HG02884 (cell line): ENCODE results near the gene ARMC6.

Source experiments
- ATAC-seq: cut with Tn5 transposase; IDR thresholded peaks from one replicate; pipeline ENCODE4 v1.9.1; 2021; ENCODE audit warnings: mild to moderate bottlenecking, moderate library complexity; ENCODE audit not compliant: unreplicated experiment

Gene ARMC6

GRCh38 chr19:19033426-19034203 is at the start of gene ARMC6, which contains the start of gene SUGP2:
Gene ARMC6 (plus strand): TSS chr19:19033603. CDS start chr19:19034210, 607 bp downstream.
Gene SUGP2 (minus strand): TSS chr19:19033517. CDS start chr19:19031071, 2,446 bp downstream.
- peak; percentile 57 for ATAC-seq

GRCh38 chr19:18984251-18984650 is 49.2 kb upstream of the ARMC6 start:
- ATAC-seq, result no peak

GRCh38 chr19:18985257-18985656 is 48.1 kb upstream of the ARMC6 start:
- no peak for ATAC-seq

- ATAC-seq, result no peak
Measured at GRCh38 chr19:18987456-18987855, 45.9 kb upstream of the ARMC6 start.

- no peak for ATAC-seq
Measured at GRCh38 chr19:18989316-18989715, 44.1 kb upstream of the ARMC6 start.

- ATAC-seq, result no peak
Measured at GRCh38 chr19:18990128-18990708, 43.2 kb upstream of the ARMC6 start.

GRCh38 chr19:18991006-18991405 is 42.4 kb upstream of the ARMC6 start:
- ATAC-seq, result no peak

- ATAC-seq, result no peak
Measured at GRCh38 chr19:18991468-18991867, 41.9 kb upstream of the ARMC6 start.

GRCh38 chr19:18992696-18993095 is 40.7 kb upstream of the ARMC6 start:
- no peak for ATAC-seq

GRCh38 chr19:18993115-18993514 is 40.3 kb upstream of the ARMC6 start:
- ATAC-seq, result no peak

- ATAC-seq, result no peak
Measured at GRCh38 chr19:18995804-18996241, 37.6 kb upstream of the ARMC6 start.

GRCh38 chr19:18996351-18996750 is 37.1 kb upstream of the ARMC6 start:
- ATAC-seq, result no peak

- no peak for ATAC-seq
Measured at GRCh38 chr19:18996796-18997394, 36.5 kb upstream of the ARMC6 start.

GRCh38 chr19:18998276-18998675 is 35.1 kb upstream of the ARMC6 start:
- ATAC-seq, result no peak

- no peak for ATAC-seq
Measured at GRCh38 chr19:18999016-18999758, 34.2 kb upstream of the ARMC6 start.

GRCh38 chr19:18999896-19000620 is 33.3 kb upstream of the ARMC6 start:
- no peak for ATAC-seq

- no peak for ATAC-seq
Measured at GRCh38 chr19:19004144-19004543, 29.3 kb upstream of the ARMC6 start.

- no peak for ATAC-seq
Measured at GRCh38 chr19:19006213-19006612, 27.2 kb upstream of the ARMC6 start.

GRCh38 chr19:19009951-19010350 is 23.5 kb upstream of the ARMC6 start:
- ATAC-seq, result no peak

GRCh38 chr19:19010551-19010950 is 22.9 kb upstream of the ARMC6 start:
- no peak for ATAC-seq

- ATAC-seq, result no peak
Measured at GRCh38 chr19:19021115-19021514, 12.3 kb upstream of the ARMC6 start.
